Measurements from ENCODE around the gene LDLRAD1.

GRCh38 chr1:54064299-54064698 is 46.3 kb upstream of the LDLRAD1 start:
- TF ChIP-seq CTCF (IDR thresholded peaks at IDR 0.05) (no peak), EZH2 (IDR thresholded peaks at IDR 0.05) (no peak), EZH2phosphoT487 (IDR thresholded peaks at IDR 0.05) (no peak)

All from neural progenitor cell (in vitro differentiated cells).